Measurements from ENCODE around the gene SH3D19. TPM values are rescaled to one million over a fixed set of nuclear protein-coding genes. Genes with fewer than 3 reads are reported as not detected.

Gene SH3D19
- total RNA-seq, 2 donors from 2014 or later, result 94.8 to 143 TPM

- Histone ChIP-seq H3K4me3 (no peak overlapping the region), H3K4me1 (ENCODE audit: control insufficient read depth in 1 of 2, low read depth in 2 of 2) (peaks cover 0 to 17% of the 10 kb centered on the region in 2 donors), H3K27ac (no peak overlapping the region), H3K9me3 (no peaks in the 10 kb centered on the region), H3K36me3 (peaks cover 14% of the 10 kb centered on the region), H3K27me3 (replicated peaks; ENCODE audit: insufficient read depth) (no peaks in the 10 kb centered on the region)
- ATAC-seq (ENCODE audit: insufficient number of reproducible peaks, low FRiP score, low read depth) (no peak), DNase-seq (ENCODE audit: low spot score) (no peak)
- no peak for TF ChIP-seq CTCF (IDR thresholded peaks at IDR 0.05)
Measured at GRCh38 chr4:151173871-151174270, 151.5 kb downstream of the SH3D19 start.

GRCh38 chr4:151169900-151170299, 155.5 kb downstream of the SH3D19 start:
- no peak for DNase-seq (ENCODE audit: low spot score)
- H3K36me3 ChIP-seq, result peaks cover 14% of the 10 kb centered on the region
- H3K4me3 ChIP-seq, result no peak overlapping the region
- H3K4me1 ChIP-seq (ENCODE audit: control insufficient read depth in 1 of 2, low read depth in 2 of 2), result peaks cover 11 to 24% of the 10 kb centered on the region in 2 donors
- H3K27ac ChIP-seq, result no peak overlapping the region
- no peak for TF ChIP-seq CTCF (IDR thresholded peaks at IDR 0.05)
- H3K27me3 ChIP-seq (replicated peaks; ENCODE audit: insufficient read depth), result no peaks in the 10 kb centered on the region
- no peak for ATAC-seq (ENCODE audit: insufficient number of reproducible peaks, low FRiP score, low read depth)
- H3K9me3 ChIP-seq, result no peaks in the 10 kb centered on the region

- H3K27ac ChIP-seq, result no peak overlapping the region
Measured at GRCh38 chr4:151169223-151169622, 156.2 kb downstream of the SH3D19 start.

GRCh38 chr4:151167561-151167960, 157.8 kb downstream of the SH3D19 start:
- Histone ChIP-seq H3K27me3 (replicated peaks; ENCODE audit: insufficient read depth) (no peaks in the 10 kb centered on the region), H3K27ac (no peak overlapping the region), H3K4me3 (no peak overlapping the region), H3K4me1 (ENCODE audit: control insufficient read depth in 1 of 2, low read depth in 2 of 2) (peaks cover 11 to 20% of the 10 kb centered on the region in 2 donors), H3K9me3 (no peaks in the 10 kb centered on the region), H3K36me3 (peaks cover 20% of the 10 kb centered on the region)
- TF ChIP-seq CTCF (IDR thresholded peaks at IDR 0.05), result no peak
- DNase-seq (ENCODE audit: low spot score) (no peak), ATAC-seq (ENCODE audit: insufficient number of reproducible peaks, low FRiP score, low read depth) (no peak)

More at GRCh38 chr4:151169223-151169622, 156.2 kb downstream of the SH3D19 start:
- Histone ChIP-seq H3K4me3 (no peak overlapping the region), H3K27me3 (replicated peaks; ENCODE audit: insufficient read depth) (no peaks in the 10 kb centered on the region), H3K4me1 (ENCODE audit: control insufficient read depth in 1 of 2, low read depth in 2 of 2) (peaks cover 11 to 20% of the 10 kb centered on the region in 2 donors), H3K9me3 (no peaks in the 10 kb centered on the region), H3K36me3 (peaks cover 10% of the 10 kb centered on the region)
- DNase-seq (ENCODE audit: low spot score) (no peak), ATAC-seq (ENCODE audit: insufficient number of reproducible peaks, low FRiP score, low read depth) (no peak)
- no peak for TF ChIP-seq CTCF (IDR thresholded peaks at IDR 0.05)

GRCh38 chr4:151166636-151167035, 158.8 kb downstream of the SH3D19 start:
- H3K27ac ChIP-seq, result no peak overlapping the region
- ATAC-seq (ENCODE audit: insufficient number of reproducible peaks, low FRiP score, low read depth), result no peak
- H3K4me1 ChIP-seq (ENCODE audit: control insufficient read depth in 1 of 2, low read depth in 2 of 2), result peaks cover 11 to 17% of the 10 kb centered on the region in 2 donors

More at GRCh38 chr4:151166636-151167035, 158.8 kb downstream of the SH3D19 start:
- DNase-seq (ENCODE audit: low spot score), result no peak
- Histone ChIP-seq H3K9me3 (no peaks in the 10 kb centered on the region), H3K27me3 (replicated peaks; ENCODE audit: insufficient read depth) (no peaks in the 10 kb centered on the region), H3K36me3 (peaks cover 20% of the 10 kb centered on the region), H3K4me3 (no peak overlapping the region)
- TF ChIP-seq CTCF (IDR thresholded peaks at IDR 0.05), result no peak

Data from thoracic aorta (tissue), 2 donors.